ENCODE data around the gene RBM15B.

The RBM15B gene

GRCh38 chr3:51391566-51392354 lies 675 bp downstream of the RBM15B start:
- in situ Hi-C loops (cut with HindIII; ENCODE audit: low sequenced_read_pairs) = loop anchor here (5.0 kb wide), 3 partner anchors 51 to 784 kb away; no protein-coding TSS in a partner anchor

- in situ Hi-C loops (cut with HindIII; ENCODE audit: low sequenced_read_pairs) = loop anchor here (5.0 kb wide), 3 partner anchors 50 to 785 kb away; no protein-coding TSS in a partner anchor
Measured at GRCh38 chr3:51392355-51393133, 1.5 kb downstream of the RBM15B start.

GRCh38 chr3:51393134-51393495 lies 2.0 kb downstream of the RBM15B start:
- in situ Hi-C loops (cut with HindIII; ENCODE audit: low sequenced_read_pairs) = loop anchor here (5.0 kb wide), 3 partner anchors 49 to 786 kb away; no protein-coding TSS in a partner anchor

- in situ Hi-C loops (cut with HindIII; ENCODE audit: low sequenced_read_pairs) = loop anchor here (5.0 kb wide), 3 partner anchors 49 to 786 kb away; no protein-coding TSS in a partner anchor
Measured at GRCh38 chr3:51393564-51393963, 2.5 kb downstream of the RBM15B start.

GRCh38 chr3:51394541-51394940 lies 3.5 kb downstream of the RBM15B start:
- in situ Hi-C loops (cut with HindIII; ENCODE audit: low sequenced_read_pairs) = loop anchor here (5.0 kb wide), 3 partner anchors 48 to 787 kb away; no protein-coding TSS in a partner anchor

- in situ Hi-C loops (cut with HindIII; ENCODE audit: low sequenced_read_pairs) = no loop called here
Measured at GRCh38 chr3:51395493-51396213, 4.6 kb downstream of the RBM15B start.

- in situ Hi-C loops (cut with HindIII; ENCODE audit: low sequenced_read_pairs) = no loop called here
Measured at GRCh38 chr3:51396401-51396800, 5.3 kb downstream of the RBM15B start.

GRCh38 chr3:51397392-51397791 lies 6.3 kb downstream of the RBM15B start:
- in situ Hi-C loops (cut with HindIII; ENCODE audit: low sequenced_read_pairs) = no loop called here

GRCh38 chr3:51398595-51399310 lies 7.7 kb downstream of the RBM15B start:
- in situ Hi-C loops (cut with HindIII; ENCODE audit: low sequenced_read_pairs) = no loop called here

GRCh38 chr3:51400166-51400565 lies 9.1 kb downstream of the RBM15B start:
- in situ Hi-C loops (cut with HindIII; ENCODE audit: low sequenced_read_pairs) = no loop called here

- in situ Hi-C loops (cut with HindIII; ENCODE audit: low sequenced_read_pairs) = no loop called here
Measured at GRCh38 chr3:51401735-51402134, 10.7 kb downstream of the RBM15B start.

GRCh38 chr3:51403675-51404074 lies 12.6 kb downstream of the RBM15B start:
- in situ Hi-C loops (cut with HindIII; ENCODE audit: low sequenced_read_pairs) = no loop called here

GRCh38 chr3:51408021-51408420 lies 16.9 kb downstream of the RBM15B start:
- in situ Hi-C loops (cut with HindIII; ENCODE audit: low sequenced_read_pairs) = no loop called here

- in situ Hi-C loops (cut with HindIII; ENCODE audit: low sequenced_read_pairs) = no loop called here
Measured at GRCh38 chr3:51408813-51409212, 17.7 kb downstream of the RBM15B start.

GRCh38 chr3:51422211-51422610 lies 31.1 kb downstream of the RBM15B start:
- in situ Hi-C loops (cut with HindIII; ENCODE audit: low sequenced_read_pairs) = no loop called here

- in situ Hi-C loops (cut with HindIII; ENCODE audit: low sequenced_read_pairs) = no loop called here
Measured at GRCh38 chr3:51426921-51427320, 35.8 kb downstream of the RBM15B start.

- in situ Hi-C loops (cut with HindIII; ENCODE audit: low sequenced_read_pairs) = no loop called here
Measured at GRCh38 chr3:51429138-51429537, 38.1 kb downstream of the RBM15B start.

GRCh38 chr3:51434110-51434509 lies 43.0 kb downstream of the RBM15B start:
- in situ Hi-C loops (cut with HindIII; ENCODE audit: low sequenced_read_pairs) = no loop called here

GRCh38 chr3:51434746-51435327 lies 43.8 kb downstream of the RBM15B start:
- in situ Hi-C loops (cut with HindIII; ENCODE audit: low sequenced_read_pairs) = no loop called here

- in situ Hi-C loops (cut with HindIII; ENCODE audit: low sequenced_read_pairs) = no loop called here
Measured at GRCh38 chr3:51436998-51437639, 46.0 kb downstream of the RBM15B start.
